HepG2 (cell line): ENCODE results near the gene C19orf73. TPM values are rescaled to one million over a fixed set of nuclear protein-coding genes. Genes with fewer than 3 reads are reported as not detected.

ENCODE experiments used
- NFRKB ChIP-seq: fragments of 450-650 bp; IDR thresholded peaks from 2 replicates; pipeline ENCODE4 v1.6.1; 2017
- REPIN1 ChIP-seq: sonication (generic); formaldehyde crosslinking; IDR thresholded peaks from 2 replicates; pipeline ENCODE4 v1.8.0; 2022; ENCODE audit warnings: missing genetic modification reagents, low read depth, mild to moderate bottlenecking, borderline replicate concordance
- SMYD3 ChIP-seq: sonication (generic); formaldehyde crosslinking; IDR thresholded peaks from 2 replicates; pipeline ENCODE4 v1.8.1; 2023; ENCODE audit warnings: mild to moderate bottlenecking, missing genetic modification reagents
- TBL1XR1 ChIP-seq: fragments of 150-350 bp; IDR thresholded peaks from 2 replicates; pipeline ENCODE4 v1.6.1; 2014; ENCODE audit warnings: borderline replicate concordance, low read length; ENCODE audit not compliant: partially characterized antibody
- ZFP62 ChIP-seq: sonication (generic); formaldehyde crosslinking; IDR thresholded peaks from 2 replicates; pipeline ENCODE4 v1.4.0; 2020; ENCODE audit warnings: missing genetic modification reagents
- ZNF205 ChIP-seq: IDR thresholded peaks from 2 replicates; pipeline ENCODE4 v1.6.1; 2018; ENCODE audit warnings: missing biosample characterization, missing genetic modification reagents
- ZNF3 ChIP-seq: IDR thresholded peaks from 2 replicates; pipeline ENCODE4 v1.7.0; 2017; ENCODE audit warnings: inconsistent platforms
- ZNF546 ChIP-seq: sonication (generic); formaldehyde crosslinking; conservative IDR thresholded peaks from 2 replicates; pipeline ENCODE4 v1.8.1; 2023; ENCODE audit warnings: mild to moderate bottlenecking, missing genetic modification reagents
- ZNF550 ChIP-seq: sonication (generic); formaldehyde crosslinking; IDR thresholded peaks from 2 replicates; pipeline ENCODE4 v1.4.0; 2020; ENCODE audit warnings: mild to moderate bottlenecking, missing genetic modification reagents, borderline replicate concordance
- ZNF567 ChIP-seq: sonication (generic); formaldehyde crosslinking; IDR thresholded peaks from 2 replicates; pipeline ENCODE4 v1.8.1; 2023; ENCODE audit warnings: mild to moderate bottlenecking, missing genetic modification reagents, borderline replicate concordance
- polyA plus RNA-seq, 8 experiments: library from polyadenylated mRNA; depleted of rRNA in 3 of 8; stranded (reverse) in 7 of 8; unstranded in 1 of 8; fragments of >200 nt; fragmentation: Illumina TruSeq in 4 of 8; extraction: Trizol in 4 of 8; gene quantifications; 2 replicates each; pipeline versions ENCODE4 v1.2.1 to v1.2.3, GENCODE V29; 2011 to 2016; ENCODE audit warnings: low read depth in 4 of 8, missing spikeins in 1 of 8, mixed read lengths in 1 of 8; ENCODE audit not compliant: insufficient read depth in 1 of 8
- total RNA-seq, 5 experiments: library from RNA; depleted of rRNA; stranded (reverse); fragments of >200 nt; fragmentation: Illumina TruSeq; extraction: Trizol; gene quantifications; 2 replicates each; pipeline ENCODE4 v1.2.3, GENCODE V29; 2016; ENCODE audit warnings: low read depth in 1 of 5
- TF ChIP-seq, protein P1 (sequence below): sonication (generic); formaldehyde crosslinking; IDR thresholded peaks from 2 replicates; pipeline ENCODE4 v1.5.1; 2020; ENCODE audit warnings: missing genetic modification reagents, mild to moderate bottlenecking, borderline replicate concordance
- TF ChIP-seq, protein P2 (sequence below): sonication (generic); formaldehyde crosslinking; IDR thresholded peaks from 2 replicates; pipeline ENCODE4 v1.4.0; 2020; ENCODE audit warnings: mild to moderate bottlenecking, missing genetic modification reagents
- TF ChIP-seq, protein P3 (sequence below): sonication (generic); formaldehyde crosslinking; IDR thresholded peaks from 2 replicates; pipeline ENCODE4 v1.5.1; 2020; ENCODE audit warnings: mild to moderate bottlenecking, moderate library complexity, missing genetic modification reagents
- TF ChIP-seq, protein P4 (sequence below): sonication (generic); formaldehyde crosslinking; IDR thresholded peaks from 2 replicates; pipeline ENCODE4 v1.4.0; 2020; ENCODE audit warnings: missing genetic modification reagents
- TF ChIP-seq, protein P5 (sequence below), 2 experiments: sonication (generic) in 1 of 2; formaldehyde crosslinking in 1 of 2; IDR thresholded peaks; 2 replicates each; pipeline versions ENCODE4 v1.5.1 to v1.6.1; 2011 to 2020; ENCODE audit warnings: borderline replicate concordance in 1 of 2, low read depth in 1 of 2, low read length in 1 of 2, mild to moderate bottlenecking in 1 of 2, missing genetic modification reagents in 1 of 2, moderate library complexity in 1 of 2

The C19orf73 gene
- total and polyA plus RNA-seq, 2 of the 13 experiments (the other 11 are each of a cell fraction or from before 2014, with no cell fraction given) = 1.4 to 1.5 TPM

DNA sequence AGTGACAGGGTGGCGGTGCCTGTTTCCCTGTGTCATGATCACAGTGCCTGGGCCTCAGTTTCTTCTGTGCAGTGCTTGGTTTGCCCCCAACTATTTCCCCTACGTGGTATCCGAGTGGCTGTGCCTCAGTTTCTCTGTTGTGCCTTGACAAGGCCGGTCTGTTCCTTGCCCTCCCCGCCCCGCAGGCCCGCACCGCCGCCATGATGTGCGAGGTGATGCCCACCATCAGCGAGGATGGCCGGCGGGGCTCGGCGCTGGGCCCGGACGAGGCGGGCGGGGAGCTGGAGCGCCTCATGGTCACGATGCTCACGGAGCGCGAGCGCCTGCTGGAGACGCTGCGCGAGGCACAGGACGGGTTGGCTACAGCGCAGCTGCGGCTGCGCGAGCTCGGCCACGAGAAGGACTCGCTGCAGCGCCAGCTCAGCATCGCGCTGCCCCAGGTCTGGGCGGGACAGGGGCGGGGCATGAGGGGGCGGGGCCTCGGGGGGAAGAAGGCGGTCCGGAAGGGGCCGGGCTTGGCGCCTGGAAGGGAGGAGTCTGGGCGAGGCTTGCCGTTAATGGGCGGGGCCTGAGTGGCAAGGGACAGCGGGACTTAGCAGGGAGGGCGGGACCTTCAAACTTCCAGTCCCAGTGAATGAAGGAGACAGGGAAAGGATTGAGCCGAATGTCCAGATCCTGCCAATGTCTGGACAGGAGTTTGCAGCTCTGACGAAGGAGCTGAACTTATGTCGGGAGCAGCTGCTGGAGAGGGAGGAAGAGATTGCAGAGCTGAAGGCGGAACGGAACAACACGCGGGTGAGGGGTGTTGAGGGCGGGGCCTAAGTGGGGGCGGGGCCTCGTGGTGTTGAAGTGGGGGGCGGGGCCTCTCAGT lies 9.0 kb upstream of the C19orf73 start (continued):
- TF ChIP-seq, protein P1, sequence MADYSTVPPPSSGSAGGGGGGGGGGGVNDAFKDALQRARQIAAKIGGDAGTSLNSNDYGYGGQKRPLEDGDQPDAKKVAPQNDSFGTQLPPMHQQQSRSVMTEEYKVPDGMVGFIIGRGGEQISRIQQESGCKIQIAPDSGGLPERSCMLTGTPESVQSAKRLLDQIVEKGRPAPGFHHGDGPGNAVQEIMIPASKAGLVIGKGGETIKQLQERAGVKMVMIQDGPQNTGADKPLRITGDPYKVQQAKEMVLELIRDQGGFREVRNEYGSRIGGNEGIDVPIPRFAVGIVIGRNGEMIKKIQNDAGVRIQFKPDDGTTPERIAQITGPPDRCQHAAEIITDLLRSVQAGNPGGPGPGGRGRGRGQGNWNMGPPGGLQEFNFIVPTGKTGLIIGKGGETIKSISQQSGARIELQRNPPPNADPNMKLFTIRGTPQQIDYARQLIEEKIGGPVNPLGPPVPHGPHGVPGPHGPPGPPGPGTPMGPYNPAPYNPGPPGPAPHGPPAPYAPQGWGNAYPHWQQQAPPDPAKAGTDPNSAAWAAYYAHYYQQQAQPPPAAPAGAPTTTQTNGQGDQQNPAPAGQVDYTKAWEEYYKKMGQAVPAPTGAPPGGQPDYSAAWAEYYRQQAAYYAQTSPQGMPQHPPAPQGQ (CRISPR knock-in tag) = no peak
- peak; percentile 95; the same call in 1 of the 2 replicates for TF ChIP-seq ZNF567 (CRISPR knock-in tag)
- TF ChIP-seq, protein P2, sequence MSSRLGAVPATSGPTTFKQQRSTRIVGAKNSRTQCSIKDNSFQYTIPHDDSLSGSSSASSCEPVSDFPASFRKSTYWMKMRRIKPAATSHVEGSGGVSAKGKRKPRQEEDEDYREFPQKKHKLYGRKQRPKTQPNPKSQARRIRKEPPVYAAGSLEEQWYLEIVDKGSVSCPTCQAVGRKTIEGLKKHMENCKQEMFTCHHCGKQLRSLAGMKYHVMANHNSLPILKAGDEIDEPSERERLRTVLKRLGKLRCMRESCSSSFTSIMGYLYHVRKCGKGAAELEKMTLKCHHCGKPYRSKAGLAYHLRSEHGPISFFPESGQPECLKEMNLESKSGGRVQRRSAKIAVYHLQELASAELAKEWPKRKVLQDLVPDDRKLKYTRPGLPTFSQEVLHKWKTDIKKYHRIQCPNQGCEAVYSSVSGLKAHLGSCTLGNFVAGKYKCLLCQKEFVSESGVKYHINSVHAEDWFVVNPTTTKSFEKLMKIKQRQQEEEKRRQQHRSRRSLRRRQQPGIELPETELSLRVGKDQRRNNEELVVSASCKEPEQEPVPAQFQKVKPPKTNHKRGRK (CRISPR knock-in tag) = peak; percentile 81; the same call in 1 of the 2 replicates
- TF ChIP-seq ZNF205 (CRISPR knock-in tag) = peak; percentile 95
- TF ChIP-seq SMYD3 (CRISPR knock-in tag) = peak; percentile 98
- peak; percentile 99 for TF ChIP-seq REPIN1 (CRISPR knock-in tag)
- no peak for TF ChIP-seq ZFP62 (CRISPR knock-in tag)
- TF ChIP-seq ZNF3 (CRISPR knock-in tag) = no peak
- TF ChIP-seq ZNF546 (CRISPR knock-in tag) = peak; percentile 99
- TF ChIP-seq, protein P3, sequence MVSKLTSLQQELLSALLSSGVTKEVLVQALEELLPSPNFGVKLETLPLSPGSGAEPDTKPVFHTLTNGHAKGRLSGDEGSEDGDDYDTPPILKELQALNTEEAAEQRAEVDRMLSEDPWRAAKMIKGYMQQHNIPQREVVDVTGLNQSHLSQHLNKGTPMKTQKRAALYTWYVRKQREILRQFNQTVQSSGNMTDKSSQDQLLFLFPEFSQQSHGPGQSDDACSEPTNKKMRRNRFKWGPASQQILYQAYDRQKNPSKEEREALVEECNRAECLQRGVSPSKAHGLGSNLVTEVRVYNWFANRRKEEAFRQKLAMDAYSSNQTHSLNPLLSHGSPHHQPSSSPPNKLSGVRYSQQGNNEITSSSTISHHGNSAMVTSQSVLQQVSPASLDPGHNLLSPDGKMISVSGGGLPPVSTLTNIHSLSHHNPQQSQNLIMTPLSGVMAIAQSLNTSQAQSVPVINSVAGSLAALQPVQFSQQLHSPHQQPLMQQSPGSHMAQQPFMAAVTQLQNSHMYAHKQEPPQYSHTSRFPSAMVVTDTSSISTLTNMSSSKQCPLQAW (CRISPR knock-in tag) = peak; percentile 83; the same call in 1 of the 2 replicates
- TF ChIP-seq TBL1XR1 = no peak
- TF ChIP-seq, protein P4, sequence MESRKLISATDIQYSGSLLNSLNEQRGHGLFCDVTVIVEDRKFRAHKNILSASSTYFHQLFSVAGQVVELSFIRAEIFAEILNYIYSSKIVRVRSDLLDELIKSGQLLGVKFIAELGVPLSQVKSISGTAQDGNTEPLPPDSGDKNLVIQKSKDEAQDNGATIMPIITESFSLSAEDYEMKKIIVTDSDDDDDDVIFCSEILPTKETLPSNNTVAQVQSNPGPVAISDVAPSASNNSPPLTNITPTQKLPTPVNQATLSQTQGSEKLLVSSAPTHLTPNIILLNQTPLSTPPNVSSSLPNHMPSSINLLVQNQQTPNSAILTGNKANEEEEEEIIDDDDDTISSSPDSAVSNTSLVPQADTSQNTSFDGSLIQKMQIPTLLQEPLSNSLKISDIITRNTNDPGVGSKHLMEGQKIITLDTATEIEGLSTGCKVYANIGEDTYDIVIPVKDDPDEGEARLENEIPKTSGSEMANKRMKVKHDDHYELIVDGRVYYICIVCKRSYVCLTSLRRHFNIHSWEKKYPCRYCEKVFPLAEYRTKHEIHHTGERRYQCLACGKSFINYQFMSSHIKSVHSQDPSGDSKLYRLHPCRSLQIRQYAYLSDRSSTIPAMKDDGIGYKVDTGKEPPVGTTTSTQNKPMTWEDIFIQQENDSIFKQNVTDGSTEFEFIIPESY (CRISPR knock-in tag) = peak; percentile 63
- TF ChIP-seq, protein P5, sequence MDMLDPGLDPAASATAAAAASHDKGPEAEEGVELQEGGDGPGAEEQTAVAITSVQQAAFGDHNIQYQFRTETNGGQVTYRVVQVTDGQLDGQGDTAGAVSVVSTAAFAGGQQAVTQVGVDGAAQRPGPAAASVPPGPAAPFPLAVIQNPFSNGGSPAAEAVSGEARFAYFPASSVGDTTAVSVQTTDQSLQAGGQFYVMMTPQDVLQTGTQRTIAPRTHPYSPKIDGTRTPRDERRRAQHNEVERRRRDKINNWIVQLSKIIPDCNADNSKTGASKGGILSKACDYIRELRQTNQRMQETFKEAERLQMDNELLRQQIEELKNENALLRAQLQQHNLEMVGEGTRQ (IDR thresholded peaks at IDR 0.05; ENCODE audit: low read depth, low read length) = no peak
- TF ChIP-seq, protein P5 (CRISPR knock-in tag; IDR thresholded peaks at IDR 0.05; ENCODE audit: borderline replicate concordance) = no peak
- TF ChIP-seq NFRKB = no peak
- TF ChIP-seq ZNF550 = peak; percentile 92; the same call in 1 of the 2 replicates
